SK-N-SH (cell line): Measurements from ENCODE around the gene RNF168. TPM values are rescaled to one million over a fixed set of nuclear protein-coding genes. Genes with fewer than 3 reads are reported as not detected.

Source experiments
- CTCF ChIA-PET: fragments of 300-600, 350-600 bp; formaldehyde crosslinking; extraction: SDS; loops from one replicate; lab custom pipeline; 2021; lab: Yijun Ruan, JAX
- POLR2A ChIA-PET: fragments of 350-600 bp; sonication (Branson Sonifier 250); formaldehyde crosslinking; extraction: SDS; loops from one replicate; lab custom pipeline; 2020; ENCODE audit warnings: antibody characterized with exemption, inconsistent platforms; lab: Yijun Ruan, JAX
- DNase-seq: peaks from one replicate; pipeline ENCODE4 v3.0.0; 2012
- H2AFZ ChIP-seq: fragments of 200-600 bp; sonication (generic); 2 replicates; pipeline ENCODE4 v1.8.1; 2016; ENCODE audit warnings: antibody characterized with exemption, mild to moderate bottlenecking, low read depth
- H3F3A ChIP-seq: fragments of 200-600 bp; sonication (generic); replicated peaks from 2 replicates; pipeline ENCODE3; 2016; ENCODE audit warnings: antibody characterized with exemption, mild to moderate bottlenecking; ENCODE audit not compliant: insufficient read depth
- H3K27ac ChIP-seq, 2 experiments: fragments of 200-500 bp in 1 of 2; fragments of 200-600 bp in 1 of 2; sonication (Bioruptor generic) in 1 of 2; sonication (generic), shearing (Covaris generic) in 1 of 2; 2 replicates each; pipeline versions ENCODE4 v1.5.1 to v1.6.1; 2014 to 2016; ENCODE audit warnings: low read depth in 2 of 2, inconsistent platforms in 1 of 2, low read length in 1 of 2, mild to moderate bottlenecking in 1 of 2, mixed read lengths in 1 of 2
- H3K27me3 ChIP-seq: fragments of 200-600 bp; sonication (generic), shearing (Covaris generic); 2 replicates; pipeline ENCODE4 v1.6.1; 2016; ENCODE audit warnings: mixed run types; ENCODE audit not compliant: insufficient read depth
- H3K36me3 ChIP-seq, 2 experiments: fragments of 200-500 bp in 1 of 2; fragments of 200-600 bp in 1 of 2; sonication (Bioruptor generic) in 1 of 2; sonication (generic) in 1 of 2; replicated peaks in 1 of 2; 2 replicates each; pipeline versions ENCODE3 to v1.5.1; 2014 to 2016; ENCODE audit warnings: low read length in 1 of 2, mild to moderate bottlenecking in 1 of 2; ENCODE audit not compliant: insufficient read depth in 2 of 2, control insufficient read depth in 1 of 2
- H3K4me1 ChIP-seq, 2 experiments: fragments of 200-500 bp in 1 of 2; fragments of 200-600 bp in 1 of 2; sonication (Bioruptor generic) in 1 of 2; sonication (generic), shearing (Covaris generic) in 1 of 2; 2 replicates each; pipeline versions ENCODE4 v1.5.1 to v1.6.1; 2014 to 2016; ENCODE audit warnings: low read depth in 1 of 2, low read length in 1 of 2, mixed run types in 1 of 2; ENCODE audit not compliant: insufficient read depth in 2 of 2, control insufficient read depth in 1 of 2
- H3K4me2 ChIP-seq: fragments of 200-600 bp; sonication (generic), shearing (Covaris generic); 2 replicates; pipeline ENCODE4 v1.6.1; 2017; ENCODE audit warnings: mixed run types
- H3K4me3 ChIP-seq, 2 experiments: fragments of 200-500 bp in 1 of 2; fragments of 200-600 bp in 1 of 2; sonication (Bioruptor generic) in 1 of 2; sonication (generic), shearing (Covaris generic) in 1 of 2; 2 replicates each; pipeline versions ENCODE4 v1.5.1 to v1.8.1; 2014 to 2016; ENCODE audit warnings: low read depth in 2 of 2, inconsistent platforms in 1 of 2, low read length in 1 of 2, mild to moderate bottlenecking in 1 of 2, mixed read lengths in 1 of 2, moderate library complexity in 1 of 2
- H3K79me2 ChIP-seq: fragments of 200-600 bp; sonication (generic); 2 replicates; pipeline ENCODE4 v1.8.1; 2017; ENCODE audit warnings: mild to moderate bottlenecking; ENCODE audit not compliant: insufficient read depth
- H3K9ac ChIP-seq: fragments of 200-600 bp; sonication (generic); 2 replicates; pipeline ENCODE4 v1.6.1; 2017; ENCODE audit warnings: mixed run types
- H3K9me2 ChIP-seq: fragments of 200-600 bp; sonication (generic); 2 replicates; pipeline ENCODE4 v1.6.1; 2017; ENCODE audit warnings: mixed run types
- H3K9me3 ChIP-seq: fragments of 200-600 bp; sonication (generic); 2 replicates; pipeline ENCODE4 v1.6.1; 2017; ENCODE audit warnings: mixed run types, mild to moderate bottlenecking, moderate library complexity
- H4K20me1 ChIP-seq: fragments of 200-600 bp; sonication (generic); 2 replicates; pipeline ENCODE4 v1.6.1; 2017; ENCODE audit warnings: mild to moderate bottlenecking, mixed run types; ENCODE audit not compliant: insufficient read depth
- EP300 ChIP-seq, 2 experiments: IDR thresholded peaks; 2 replicates each; pipeline versions ENCODE4 v1.4.0 to v1.6.1; 2012; ENCODE audit warnings: borderline replicate concordance in 1 of 2, low read depth in 1 of 2, low read length in 1 of 2
- FOSL2 ChIP-seq: IDR thresholded peaks from 2 replicates; pipeline ENCODE4 v1.4.0; 2012; ENCODE audit warnings: low read depth, mild to moderate bottlenecking, moderate library complexity, borderline replicate concordance
- JUND ChIP-seq: IDR thresholded peaks from 2 replicates; pipeline ENCODE4 v1.4.0; 2012
- MAX ChIP-seq: IDR thresholded peaks from 2 replicates; pipeline ENCODE4 v1.4.0; 2012; ENCODE audit warnings: low read depth
- POLR2AphosphoS5 ChIP-seq: IDR thresholded peaks from 2 replicates; pipeline ENCODE4 v1.6.1; 2012; ENCODE audit warnings: low read depth, low read length
- RAD21 ChIP-seq: IDR thresholded peaks from 2 replicates; pipeline ENCODE4 v1.6.1; 2012; ENCODE audit warnings: mild to moderate bottlenecking, low read length
- REST ChIP-seq: IDR thresholded peaks from 2 replicates; pipeline ENCODE4 v1.6.1; 2012; ENCODE audit warnings: mild to moderate bottlenecking, low read depth, low read length, moderate library complexity
- RXRA ChIP-seq: IDR thresholded peaks from 2 replicates; pipeline ENCODE4 v1.4.0; 2012; ENCODE audit warnings: low read depth, mild to moderate bottlenecking, borderline replicate concordance
- USF1 ChIP-seq: IDR thresholded peaks from 2 replicates; pipeline ENCODE4 v1.4.0; 2012; ENCODE audit warnings: low read depth, borderline replicate concordance
- ZBTB33 ChIP-seq: IDR thresholded peaks from 2 replicates; pipeline ENCODE4 v1.4.0; 2012; ENCODE audit warnings: low read depth, borderline replicate concordance
- WGBS: methylation state at CpG from one replicate; pipeline ENCODE4 v1.1.6; 2017; ENCODE audit warnings: low lambda C conversion rate; 5-methylcytosine and 5-hydroxymethylcytosine counted together
- polyA plus RNA-seq, 3 experiments: library from polyadenylated mRNA; depleted of rRNA; stranded (reverse); fragments of >200 nt; gene quantifications; 2 replicates each; pipeline ENCODE4 v1.2.3, GENCODE V29; 2012

The RNF168 gene
- polyA plus RNA-seq, 1 of the 3 experiments (the other 2 are of a cell fraction) = 1.9 TPM

- TF ChIP-seq ZBTB33 (no peak), FOSL2 (no peak), RAD21 (peak; percentile 52)
Observed at GRCh38 chr3:196486263-196486662, 17.3 kb downstream of the RNF168 start (continued).

DNA sequence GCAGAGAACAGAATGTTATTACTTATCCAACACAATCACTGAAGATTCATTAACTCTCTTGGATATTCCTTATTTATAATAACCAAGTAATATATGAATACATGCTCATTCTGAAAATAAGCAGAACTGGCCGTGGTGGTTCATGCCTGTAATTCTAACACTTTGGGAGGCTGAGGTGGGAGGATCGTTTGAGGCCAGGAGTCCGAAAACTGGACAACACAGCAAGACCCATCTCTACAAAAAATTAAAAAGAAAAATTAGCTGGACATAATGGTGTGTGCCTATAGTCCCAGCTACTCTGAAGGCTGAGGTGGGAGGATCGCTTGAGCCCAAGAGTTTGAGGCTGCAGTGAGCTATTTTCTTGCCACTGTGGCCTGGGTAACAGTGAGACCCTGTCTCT is 25.9 kb downstream of the RNF168 start:
- TF ChIP-seq USF1 (no peak), REST (no peak), POLR2AphosphoS5 (no peak), MAX (no peak), EP300 (IDR thresholded peaks at IDR 0.05; ENCODE audit: borderline replicate concordance in 1 of 2, low read depth in 1 of 2, low read length in 1 of 2) (no peak), RXRA (no peak), JUND (no peak)
- TF ChIP-seq, all 33 proteins: peak for 0
- H3F3A ChIP-seq = peaks cover 3% of the 10 kb centered on the region
- ChIA-PET CTCF (interaction anchor here (0.7 to 1.8 kb wide), 2 partner anchors 9 to 112 kb away, joined by 3 to 5 read pairs; no protein-coding TSS in a partner anchor), POLR2A (no interaction called here)
- WGBS = 94% methylated on average over 4 of the region's 4 CpGs
- no peak overlapping the region for H2AFZ ChIP-seq
- H3K27ac ChIP-seq = no peak overlapping the region
- no peak overlapping the region for H3K9ac ChIP-seq
- no peaks in the 10 kb centered on the region for H3K9me3 ChIP-seq
- peaks cover 11% of the 10 kb centered on the region; the same call in 1 of the 2 replicates for H3K79me2 ChIP-seq
- H3K4me1 ChIP-seq = no peaks in the 10 kb centered on the region
- DNase-seq = no peak
- H3K4me2 ChIP-seq = no peak overlapping the region
- no peaks in the 10 kb centered on the region for H3K27me3 ChIP-seq
- no peak overlapping the region for H3K4me3 ChIP-seq
- no peaks in the 10 kb centered on the region for H4K20me1 ChIP-seq
- H3K9me2 ChIP-seq = no peaks in the 10 kb centered on the region
- peaks cover 38 to 77% of the 10 kb centered on the region in 2 experiments for H3K36me3 ChIP-seq
